Thyroid gland (tissue), 4 donors: ENCODE measurements around the gene CHN2.

Experiments used
- CTCF ChIP-seq, 6 experiments: fragments of 200-600 bp in 3 of 6; fragments of 450-650 bp in 3 of 6; sonication (generic) in 3 of 6; IDR thresholded peaks; one replicate each; pipeline ENCODE4 v1.5.1; 2016 to 2019; ENCODE audit warnings: antibody characterized with exemption in 6 of 6, mild to moderate bottlenecking in 2 of 6, inconsistent platforms in 1 of 6, moderate library complexity in 1 of 6
- POLR2A ChIP-seq, 2 donors: fragments of 450-650 bp; IDR thresholded peaks; one replicate each; pipeline ENCODE4 v1.6.1; 2017; ENCODE audit warnings: antibody characterized with exemption in 2 of 2, mild to moderate bottlenecking in 2 of 2, moderate library complexity in 1 of 2

- no peak for TF ChIP-seq CTCF (IDR thresholded peaks at IDR 0.05)
- TF ChIP-seq POLR2A (IDR thresholded peaks at IDR 0.05) = no peak
Measured at GRCh38 chr7:29231671-29232232, 37.2 kb downstream of the CHN2 start.
